ENCODE data around the gene ANKS1B. TPM values are rescaled to one million over a fixed set of nuclear protein-coding genes. Genes with fewer than 3 reads are reported as not detected.

The ANKS1B gene
- total RNA-seq, 1 experiment from 2014 or later, result 0.61 TPM

GRCh38 chr12:98697209-98697608 lies 1287.5 kb downstream of the ANKS1B start:
- H3K4me3 ChIP-seq (ENCODE audit: low read depth, low read length), result no peak overlapping the region
- no peaks in the 10 kb centered on the region for H3K27me3 ChIP-seq (replicated peaks; ENCODE audit: control insufficient read depth, insufficient read depth, low read length)
- H3K36me3 ChIP-seq (ENCODE audit: control insufficient read depth, insufficient read depth, low read length), result no peaks in the 10 kb centered on the region
- Mint-ChIP-seq H3K4me3 (ENCODE audit: unreplicated experiment) (no peak overlapping the region), H3K27ac (ENCODE audit: unreplicated experiment) (no peak overlapping the region), H3K4me1 (ENCODE audit: low read depth, unreplicated experiment) (no peaks in the 10 kb centered on the region), H3K36me3 (ENCODE audit: insufficient read depth, unreplicated experiment) (no peaks in the 10 kb centered on the region), H3K9me3 (ENCODE audit: unreplicated experiment) (no peaks in the 10 kb centered on the region), H3K27me3 (ENCODE audit: insufficient read depth, unreplicated experiment) (no peaks in the 10 kb centered on the region)
- CTCF ChIA-PET, result no interaction called here
- no peak for DNase-seq
- no TSS peak for BruUV-seq (replicated peaks)
- intact Hi-C loops (cut with micrococcal nuclease; ENCODE audit: unreplicated experiment), result no loop called here
- H3K4me1 ChIP-seq, result no peaks in the 10 kb centered on the region
- no peaks in the 10 kb centered on the region for H3K9me3 ChIP-seq
- POLR2A ChIA-PET, result no interaction called here
- TF ChIP-seq CTCF (IDR thresholded peaks at IDR 0.05; ENCODE audit: insufficient read depth in 1 of 2, low read depth in 1 of 2, low read length in 1 of 2, severe bottlenecking in 1 of 2, unreplicated experiment in 1 of 2), result no peak

GRCh38 chr12:98696036-98696646 lies 1288.6 kb downstream of the ANKS1B start:
- H3K9me3 Mint-ChIP-seq (ENCODE audit: unreplicated experiment), result no peaks in the 10 kb centered on the region
- DNase-seq, result no peak
- no peak overlapping the region for H3K4me3 Mint-ChIP-seq (ENCODE audit: unreplicated experiment)
- no peak overlapping the region for H3K4me3 ChIP-seq (ENCODE audit: low read depth, low read length)
- intact Hi-C loops (cut with micrococcal nuclease; ENCODE audit: unreplicated experiment), result no loop called here
- H3K9me3 ChIP-seq, result no peaks in the 10 kb centered on the region
- no peaks in the 10 kb centered on the region for H3K36me3 ChIP-seq (ENCODE audit: control insufficient read depth, insufficient read depth, low read length)
- H3K27me3 Mint-ChIP-seq (ENCODE audit: insufficient read depth, unreplicated experiment), result no peaks in the 10 kb centered on the region
- no peaks in the 10 kb centered on the region for H3K4me1 Mint-ChIP-seq (ENCODE audit: low read depth, unreplicated experiment)
- ChIA-PET CTCF (no interaction called here), POLR2A (no interaction called here)
- BruUV-seq (replicated peaks), result no TSS peak
- no peak for TF ChIP-seq CTCF (IDR thresholded peaks at IDR 0.05; ENCODE audit: insufficient read depth in 1 of 2, low read depth in 1 of 2, low read length in 1 of 2, severe bottlenecking in 1 of 2, unreplicated experiment in 1 of 2)
- no peaks in the 10 kb centered on the region for H3K4me1 ChIP-seq
- no peak overlapping the region for H3K27ac Mint-ChIP-seq (ENCODE audit: unreplicated experiment)
- H3K36me3 Mint-ChIP-seq (ENCODE audit: insufficient read depth, unreplicated experiment), result no peaks in the 10 kb centered on the region
- no peaks in the 10 kb centered on the region for H3K27me3 ChIP-seq (replicated peaks; ENCODE audit: control insufficient read depth, insufficient read depth, low read length)

GRCh38 chr12:98691351-98691750 lies 1293.4 kb downstream of the ANKS1B start:
- no peak for TF ChIP-seq CTCF (IDR thresholded peaks at IDR 0.05; ENCODE audit: insufficient read depth in 1 of 2, low read depth in 1 of 2, low read length in 1 of 2, severe bottlenecking in 1 of 2, unreplicated experiment in 1 of 2)
- intact Hi-C loops (cut with micrococcal nuclease; ENCODE audit: unreplicated experiment), result no loop called here
- Mint-ChIP-seq H3K9me3 (ENCODE audit: unreplicated experiment) (no peaks in the 10 kb centered on the region), H3K36me3 (ENCODE audit: insufficient read depth, unreplicated experiment) (no peaks in the 10 kb centered on the region), H3K4me3 (ENCODE audit: unreplicated experiment) (no peak overlapping the region), H3K27me3 (ENCODE audit: insufficient read depth, unreplicated experiment) (no peaks in the 10 kb centered on the region), H3K27ac (ENCODE audit: unreplicated experiment) (no peak overlapping the region), H3K4me1 (ENCODE audit: low read depth, unreplicated experiment) (no peaks in the 10 kb centered on the region)
- no peak overlapping the region for H3K4me3 ChIP-seq (ENCODE audit: low read depth, low read length)
- no peaks in the 10 kb centered on the region for H3K27me3 ChIP-seq (replicated peaks; ENCODE audit: control insufficient read depth, insufficient read depth, low read length)
- no peaks in the 10 kb centered on the region for H3K36me3 ChIP-seq (ENCODE audit: control insufficient read depth, insufficient read depth, low read length)
- BruUV-seq (replicated peaks), result no TSS peak
- ChIA-PET POLR2A (no interaction called here), CTCF (no interaction called here)
- no peaks in the 10 kb centered on the region for H3K4me1 ChIP-seq
- no peaks in the 10 kb centered on the region for H3K9me3 ChIP-seq
- DNase-seq, result no peak

All from Caco-2 (cell line).